Esophagus mucosa (tissue), 1 donor: Measurements from ENCODE around the gene ADARB1. TPM values are rescaled to one million over a fixed set of nuclear protein-coding genes. Genes with fewer than 3 reads are reported as not detected.
A peak's percentile ranks its signal among the peaks of the same experiment; 100 is the strongest.

Source experiments
- ATAC-seq: fragments of 200-7000 bp; cut with Tn5 transposase; one replicate; pipeline ENCODE4 v1.9.1; 2020
- total RNA-seq: library from RNA; stranded (reverse); gene quantifications from one replicate; pipeline ENCODE4 v1.2.4, GENCODE V29; 2023
- donor health status: DM: yes; HTN: yes; CAD: no.

ADARB1 gene
- total RNA-seq, 1 donor from 2014 or later = 5.9 TPM

DNA sequence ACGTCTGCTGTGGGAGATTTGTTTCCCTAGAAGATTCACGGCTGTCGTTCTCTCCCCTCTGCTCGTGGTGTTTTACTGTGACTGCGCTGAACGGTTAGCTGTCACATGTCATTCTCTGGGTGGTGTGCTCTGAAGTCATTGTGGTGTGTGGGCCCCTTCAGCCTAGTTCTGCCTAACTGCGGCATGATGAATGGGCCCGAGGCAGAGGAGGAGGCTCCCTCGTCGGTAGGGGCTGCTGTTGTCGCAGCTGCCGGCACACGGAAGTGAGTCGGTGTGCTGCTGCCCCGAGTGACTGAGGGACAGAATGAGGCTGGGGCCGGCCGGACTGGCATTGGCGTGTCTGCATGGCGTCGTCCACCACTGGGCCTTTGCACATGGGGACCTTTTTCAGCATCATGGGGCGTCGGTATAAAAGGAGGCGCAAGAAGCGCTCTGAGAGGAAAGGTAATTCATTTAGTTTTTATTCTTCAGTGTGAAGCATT is 77.9 kb downstream of the ADARB1 start:
- peak; percentile 36 for ATAC-seq

DNA sequence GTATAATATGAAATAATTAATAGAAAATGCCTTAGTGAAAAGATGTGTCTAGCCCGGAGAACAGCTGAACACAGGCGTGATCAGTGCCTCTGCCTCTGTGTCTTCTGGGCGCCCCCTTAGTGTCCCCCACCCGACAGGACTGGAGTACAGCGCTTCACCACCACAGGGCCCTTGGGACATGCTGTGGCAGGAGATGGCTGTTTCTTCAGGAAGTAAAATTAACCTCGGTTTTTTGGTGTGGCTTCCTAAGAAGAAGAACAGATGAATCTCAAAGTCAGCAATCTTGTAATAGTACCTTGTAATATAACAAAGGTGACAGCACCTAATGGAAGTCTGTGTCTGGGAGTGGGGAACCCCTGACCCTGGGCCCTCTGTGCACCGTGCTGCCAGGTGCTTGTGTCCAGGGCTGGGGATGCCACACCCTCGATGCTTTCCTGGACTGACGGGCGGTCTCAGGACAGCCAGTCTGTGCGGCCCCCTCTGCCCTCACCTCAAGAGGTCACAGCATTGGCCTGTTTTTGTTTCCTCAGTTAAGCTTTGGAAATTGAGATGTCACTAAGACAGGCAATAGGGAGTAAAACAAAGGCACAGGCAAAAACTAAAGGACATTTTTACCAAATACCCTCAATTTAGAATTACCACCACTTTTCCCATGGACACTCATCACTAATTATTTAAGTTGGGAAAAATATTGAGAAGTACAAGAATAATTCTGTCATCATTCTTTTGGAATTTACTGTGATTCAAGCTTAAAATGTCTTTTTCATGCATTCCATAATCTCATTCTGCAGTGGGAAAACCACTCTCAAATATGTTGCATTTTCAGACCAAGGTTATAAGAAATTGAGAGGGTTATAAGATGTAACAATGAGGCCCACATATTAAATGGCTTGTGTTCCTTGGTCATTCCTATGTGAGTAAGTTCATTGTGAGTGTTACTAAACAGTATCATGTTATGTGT is 79.3 kb downstream of the ADARB1 start:
- no peak for ATAC-seq

DNA sequence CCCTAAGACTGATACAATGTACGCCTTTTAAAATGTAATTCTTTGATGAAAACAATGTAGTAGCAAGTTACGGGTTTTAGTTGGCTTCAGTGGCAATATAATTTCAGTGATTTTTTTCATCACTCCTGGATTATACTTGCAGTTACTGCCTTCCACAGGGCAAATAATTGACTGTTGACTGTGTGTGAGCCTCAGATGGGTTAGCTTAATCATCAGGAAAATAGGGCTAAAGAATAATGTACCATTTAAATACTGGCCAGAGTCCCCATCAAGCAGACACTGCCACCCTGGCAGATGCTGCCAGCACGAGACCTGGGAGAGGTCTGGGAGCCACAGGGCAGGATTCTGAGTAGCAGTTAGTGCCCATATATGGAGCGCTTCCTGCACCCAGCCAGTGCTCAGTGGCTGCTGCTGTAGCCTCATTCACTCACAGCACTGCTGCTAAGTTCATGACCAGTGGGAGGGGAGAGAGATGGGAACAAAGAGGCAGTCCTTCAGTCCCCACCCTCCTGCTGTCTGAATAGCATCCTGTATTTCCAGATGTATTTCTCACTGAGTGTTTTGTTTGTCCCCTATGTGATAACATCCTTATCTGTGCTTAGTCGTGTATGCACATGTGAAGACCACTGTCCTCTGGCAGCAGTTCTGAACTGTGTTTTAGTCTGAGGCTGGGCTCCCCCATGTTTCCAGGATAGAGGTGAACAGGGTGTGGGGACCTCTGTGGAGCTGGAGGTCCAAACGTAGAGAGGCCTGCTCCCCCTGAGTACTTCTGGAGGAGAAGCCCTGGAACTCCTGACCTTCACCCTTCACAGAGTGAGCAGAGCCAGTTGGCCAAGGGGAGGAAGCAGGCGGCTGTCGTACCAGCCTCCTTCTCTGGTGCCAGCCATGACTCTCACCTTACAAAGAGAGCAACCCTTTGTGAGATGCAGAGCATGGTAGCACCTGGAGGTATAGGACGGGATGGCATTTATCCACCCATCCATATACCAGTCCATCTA is 80.4 kb downstream of the ADARB1 start:
- ATAC-seq = peak; percentile 29

DNA sequence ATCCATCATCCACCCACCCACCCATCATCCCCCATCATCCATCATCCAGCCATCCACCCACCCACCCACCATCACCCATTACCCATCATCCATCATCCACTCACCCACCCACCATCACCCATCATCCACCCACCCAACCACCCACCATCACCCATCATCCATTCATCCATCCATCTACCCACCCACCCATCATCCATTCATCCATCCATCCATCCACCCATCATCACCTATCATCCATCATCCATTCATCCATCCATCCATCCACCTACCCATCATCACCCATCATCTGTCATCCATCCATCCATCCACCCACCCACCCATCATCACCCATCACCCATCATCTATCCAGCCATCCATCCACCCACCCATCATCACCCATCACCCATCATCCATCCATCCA is 81.5 kb downstream of the ADARB1 start:
- no peak for ATAC-seq

DNA sequence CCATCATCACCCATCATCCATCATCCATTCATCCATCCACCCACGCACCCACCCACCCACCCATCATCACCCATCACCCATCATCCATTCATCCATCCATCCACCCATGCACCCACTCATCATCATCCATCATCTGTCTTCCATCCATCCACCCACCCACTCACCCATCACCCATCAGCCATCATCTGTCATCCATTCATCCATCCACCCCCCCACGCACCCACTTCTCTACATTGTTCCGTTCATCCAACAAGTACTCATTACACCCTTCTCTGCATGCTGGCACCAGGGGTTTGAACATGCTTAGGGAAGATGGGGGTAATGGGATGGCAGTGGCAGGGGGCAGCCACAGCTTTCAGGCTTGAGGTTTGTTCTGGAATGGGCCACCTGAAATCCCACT is 82.1 kb downstream of the ADARB1 start:
- ATAC-seq = no peak

DNA sequence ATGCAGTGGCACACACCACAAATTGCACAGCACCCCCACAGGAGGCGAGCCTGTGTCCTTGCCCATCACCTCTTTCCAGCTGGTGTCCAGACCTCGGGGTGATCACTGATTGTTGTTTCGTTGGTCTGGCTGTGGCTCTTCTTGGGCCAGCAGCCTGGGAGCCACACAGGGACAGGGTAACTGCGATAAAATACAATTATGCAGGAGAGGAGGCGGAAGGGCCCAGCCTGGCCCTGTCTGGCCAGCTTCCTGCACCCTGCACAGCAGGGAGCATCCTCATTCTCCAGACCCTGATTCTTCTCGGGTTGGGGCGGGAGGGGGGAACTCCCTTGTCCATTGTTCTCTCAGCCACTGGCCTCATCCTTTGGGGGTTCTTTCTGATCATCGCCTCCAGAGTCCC is 83.6 kb downstream of the ADARB1 start:
- no peak for ATAC-seq

DNA sequence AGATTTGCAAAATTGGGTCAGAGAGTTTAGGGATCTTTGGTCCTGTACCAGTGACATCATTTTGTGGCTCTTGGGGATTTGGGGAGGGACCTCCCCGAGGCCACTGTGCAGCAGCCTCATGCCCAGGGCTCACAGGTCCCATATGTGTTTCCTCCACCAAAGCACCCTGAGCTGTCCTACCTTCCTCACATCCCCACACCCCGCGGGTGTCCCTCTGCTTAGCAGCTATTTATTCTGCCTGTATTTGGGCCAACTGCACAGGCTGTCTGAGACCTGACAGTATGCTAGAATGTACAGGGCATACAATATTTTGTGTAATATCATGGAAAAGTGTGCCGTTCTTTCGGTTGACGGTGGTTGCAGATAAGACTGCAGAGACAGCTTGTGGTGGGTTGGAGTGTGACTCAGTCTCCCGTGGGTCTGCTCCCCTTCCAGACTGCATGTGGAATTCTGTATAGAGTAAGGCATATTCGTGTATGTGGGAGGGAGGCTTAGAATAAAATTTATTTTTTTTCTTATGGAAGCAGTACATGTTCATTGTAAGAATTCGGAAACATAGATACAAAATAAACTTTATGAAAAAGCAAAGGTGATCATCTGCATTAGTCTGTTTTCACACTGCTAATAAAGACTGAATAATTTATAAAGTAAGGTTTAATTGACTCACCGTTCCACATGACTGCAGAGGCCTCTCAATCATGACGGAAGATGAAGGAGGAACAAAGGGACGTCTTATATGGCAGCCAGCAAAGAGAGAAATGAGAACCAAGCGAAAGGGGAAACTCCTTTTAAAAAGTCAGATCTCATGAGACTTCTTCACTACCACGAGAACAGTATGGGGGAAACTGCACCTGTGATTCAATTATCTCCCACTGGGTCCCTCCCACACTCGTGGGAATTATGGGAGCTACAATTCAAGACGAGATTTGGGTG is 84.4 kb downstream of the ADARB1 start:
- no peak for ATAC-seq

DNA sequence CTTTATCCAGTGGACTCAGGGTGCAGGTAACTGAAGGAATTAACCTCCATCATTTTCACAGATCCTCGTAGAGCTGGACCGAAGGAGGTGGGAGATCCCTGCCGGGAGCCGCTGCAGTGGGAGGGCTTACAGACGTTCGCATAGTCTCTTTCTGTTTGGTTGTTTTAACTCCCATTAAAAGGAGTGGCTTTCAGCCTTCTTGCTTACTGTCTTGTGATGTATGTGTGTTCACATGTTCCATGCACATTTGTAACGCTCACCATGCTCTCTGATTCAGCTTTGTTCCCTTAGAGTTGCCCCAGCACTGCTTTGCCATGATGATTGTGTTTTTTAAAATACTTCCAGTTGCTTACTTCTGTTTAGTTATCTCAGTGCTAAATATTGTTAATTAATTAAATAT is 85.8 kb downstream of the ADARB1 start:
- ATAC-seq = no peak

DNA sequence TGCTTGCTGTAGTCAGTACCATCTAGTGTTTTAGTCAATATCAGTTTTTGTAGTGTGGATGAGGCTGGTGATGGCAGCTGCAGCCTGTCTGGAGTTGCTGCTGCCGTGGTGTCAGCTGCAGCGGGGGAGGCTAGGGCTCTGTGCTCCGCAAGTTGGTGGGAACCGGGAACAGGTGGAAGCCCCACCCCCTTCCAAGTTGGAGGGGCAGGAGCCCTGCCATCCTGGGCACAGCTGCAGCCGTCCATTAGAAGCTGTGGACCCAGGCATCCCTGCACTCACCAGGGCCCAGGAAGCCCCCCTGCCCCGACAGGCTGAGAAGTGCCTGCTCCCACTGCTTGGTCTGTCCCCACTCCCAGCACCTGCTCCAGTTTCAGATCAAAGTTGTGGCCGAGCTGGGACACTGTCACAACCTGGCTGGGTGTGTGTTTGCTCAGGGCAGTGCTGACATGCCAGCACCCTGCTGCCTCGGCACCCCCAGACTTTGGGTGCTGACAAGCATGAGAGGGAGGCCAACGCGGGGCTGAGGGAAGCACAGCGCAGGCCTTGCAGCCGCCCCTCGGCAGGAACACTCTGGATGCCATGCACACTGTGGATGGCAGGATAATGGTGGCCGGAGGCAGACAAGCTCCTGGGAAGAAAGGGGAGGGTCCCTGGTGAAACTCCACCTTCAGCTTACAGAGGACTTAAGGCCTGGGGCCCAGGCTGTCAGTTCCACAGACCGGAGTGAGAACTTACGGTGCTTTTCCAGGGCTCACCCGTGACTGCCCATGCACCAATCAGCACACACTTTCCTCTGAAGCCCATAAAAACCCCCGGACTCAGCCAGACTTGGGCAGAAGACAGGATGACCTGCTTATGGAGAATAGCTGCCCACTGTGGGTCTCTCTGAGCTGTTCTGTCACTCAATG is 86.9 kb downstream of the ADARB1 start:
- ATAC-seq = no peak

DNA sequence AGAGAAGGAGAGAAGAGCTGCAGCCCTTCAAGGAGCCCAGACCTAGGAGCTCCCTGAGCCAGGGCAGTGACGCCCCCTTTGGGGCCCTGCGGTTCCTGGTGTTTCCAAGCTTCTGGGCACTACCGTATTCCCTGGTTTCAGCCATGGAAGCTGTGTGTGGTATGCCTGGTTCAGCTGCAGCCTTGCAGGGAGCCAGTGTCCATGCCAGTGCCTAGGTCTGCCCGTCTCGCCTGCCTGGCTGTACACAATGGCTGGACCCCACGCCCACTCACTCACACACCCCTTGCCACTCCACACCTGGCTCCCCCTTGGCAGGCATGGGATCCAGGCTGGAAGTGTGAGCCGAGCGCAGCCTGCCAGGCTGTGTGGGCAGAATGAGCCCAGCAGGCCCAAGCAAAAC is 87.7 kb downstream of the ADARB1 start:
- no peak for ATAC-seq

DNA sequence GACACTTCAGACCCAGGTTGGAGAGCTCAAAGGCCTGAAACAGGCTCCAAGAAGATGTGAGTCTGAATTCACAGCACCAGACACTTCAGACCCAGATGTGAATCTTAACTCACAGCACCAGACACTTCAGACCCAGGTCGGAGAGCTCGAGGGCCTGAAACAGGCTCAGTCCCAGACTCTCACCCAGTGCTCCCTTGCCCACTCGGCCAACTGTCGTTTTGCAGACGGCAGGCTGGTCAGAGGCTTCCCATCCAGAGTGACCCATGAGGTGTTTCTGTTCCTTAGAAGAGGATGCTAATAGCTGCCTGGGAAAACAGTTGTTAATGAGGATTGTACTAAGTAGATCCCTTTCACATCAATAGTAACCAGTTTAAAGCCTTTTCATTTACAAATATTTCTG is 88.4 kb downstream of the ADARB1 start:
- ATAC-seq = no peak

DNA sequence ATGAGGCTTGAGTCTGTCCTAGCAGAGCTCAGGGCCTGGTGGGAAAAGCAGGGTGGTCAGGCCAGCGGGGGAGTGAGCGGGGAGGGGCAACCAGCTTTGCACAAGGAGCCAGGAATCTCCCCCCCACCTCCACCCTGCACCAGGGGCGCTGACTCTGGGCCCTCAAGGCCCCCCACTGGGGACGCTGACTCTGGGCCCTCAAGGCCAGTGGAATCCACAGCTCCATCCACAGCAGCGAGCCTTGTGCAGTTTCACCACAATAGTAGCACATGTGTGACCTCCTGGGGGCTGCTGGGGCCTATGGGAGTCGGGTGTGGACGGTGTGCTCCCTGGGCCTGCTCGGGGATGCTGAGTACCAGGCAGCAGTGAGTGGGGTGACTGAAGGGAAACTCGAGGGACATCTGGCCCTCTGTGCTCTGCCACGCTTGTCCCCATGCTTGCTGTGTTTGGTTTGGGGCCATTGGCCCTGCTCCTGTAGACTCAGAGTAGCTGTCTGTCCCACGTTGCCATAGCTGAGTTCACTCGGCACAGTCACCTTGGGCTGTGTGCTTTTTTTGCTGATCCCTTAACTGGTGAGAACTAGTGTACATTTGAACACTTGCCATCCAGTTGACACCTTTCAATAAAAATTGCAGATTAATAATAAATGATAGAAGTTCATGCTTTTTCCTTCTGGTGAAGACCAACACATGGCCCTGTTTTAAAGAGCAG is 89.2 kb downstream of the ADARB1 start:
- ATAC-seq = no peak

DNA sequence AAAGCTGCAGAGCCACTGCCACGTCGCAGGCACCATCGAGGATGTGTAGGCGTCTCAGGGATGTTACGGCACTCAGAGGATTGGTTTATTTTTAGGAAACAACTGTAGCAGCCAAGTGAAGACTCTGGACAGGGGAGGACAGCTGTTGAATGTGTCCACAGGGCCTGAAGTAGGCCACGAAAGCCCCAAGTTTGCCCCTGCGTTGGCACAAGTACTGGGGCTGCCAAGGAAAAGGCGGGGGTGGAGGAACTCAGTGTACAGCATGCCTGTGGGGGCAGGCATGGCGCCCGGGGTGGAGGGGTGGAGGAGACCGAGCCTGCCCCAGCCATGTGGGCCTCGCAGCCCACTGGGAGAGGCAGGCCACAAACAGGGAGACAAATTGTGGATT is 89.7 kb downstream of the ADARB1 start:
- ATAC-seq = no peak

DNA sequence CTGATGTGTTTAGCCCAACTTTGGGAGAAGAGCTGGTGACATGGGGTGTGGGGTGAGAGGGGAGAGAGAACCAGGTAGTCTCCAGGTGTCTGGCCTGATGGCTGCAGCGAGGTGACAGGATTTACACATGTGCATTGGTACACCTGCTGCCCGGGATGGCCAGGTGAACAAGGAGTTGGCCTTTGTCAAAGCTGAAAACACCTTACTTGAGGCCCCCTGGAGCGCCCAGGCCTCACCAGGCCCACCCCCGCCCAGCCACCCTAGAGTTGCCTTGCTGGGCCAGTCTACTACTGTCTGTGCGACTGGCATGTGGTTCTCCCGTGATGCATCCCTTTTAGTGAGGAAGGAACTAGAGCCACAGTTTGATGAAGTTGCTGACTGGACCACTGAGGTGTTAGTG is 90.5 kb downstream of the ADARB1 start:
- no peak for ATAC-seq

DNA sequence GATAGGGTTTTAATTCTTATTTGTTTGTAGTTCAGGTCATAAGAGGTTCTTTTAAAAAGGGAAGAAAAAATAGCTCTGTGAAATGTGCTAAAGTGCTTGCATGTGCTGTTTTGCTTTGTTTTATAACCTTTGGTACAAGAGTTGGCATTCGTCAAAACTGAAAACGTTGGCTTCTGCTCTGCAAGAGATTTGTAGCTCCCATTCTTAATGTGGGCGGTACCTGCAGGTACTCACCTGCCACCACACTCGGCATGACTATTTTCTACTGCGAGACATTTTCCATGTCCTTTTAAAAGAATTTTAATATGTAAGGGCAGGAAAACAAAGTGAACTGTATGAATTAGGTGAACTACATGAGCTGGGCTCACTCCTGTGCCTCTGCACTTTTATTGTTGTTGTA is 92.6 kb downstream of the ADARB1 start:
- ATAC-seq = no peak

DNA sequence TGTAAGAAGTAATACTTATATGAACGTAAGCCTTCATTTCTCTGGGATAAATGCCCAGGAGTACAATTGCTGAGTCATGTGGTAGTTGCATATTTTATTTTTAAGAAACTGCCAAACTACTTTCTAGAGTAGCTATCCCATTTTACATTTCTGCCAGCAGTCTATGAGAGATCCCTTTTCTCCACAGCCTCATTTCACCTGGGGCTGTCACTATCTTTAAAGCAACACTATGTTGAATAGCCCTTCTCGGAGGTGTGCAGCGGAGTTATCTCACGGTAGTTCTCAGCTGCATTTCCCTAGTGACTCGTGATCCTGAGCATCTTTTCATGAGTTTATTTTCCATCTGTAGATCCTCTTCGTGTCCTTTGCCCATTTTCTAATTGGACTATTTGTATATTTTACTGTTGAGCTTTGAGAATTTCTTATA is 93.4 kb downstream of the ADARB1 start:
- ATAC-seq = no peak

DNA sequence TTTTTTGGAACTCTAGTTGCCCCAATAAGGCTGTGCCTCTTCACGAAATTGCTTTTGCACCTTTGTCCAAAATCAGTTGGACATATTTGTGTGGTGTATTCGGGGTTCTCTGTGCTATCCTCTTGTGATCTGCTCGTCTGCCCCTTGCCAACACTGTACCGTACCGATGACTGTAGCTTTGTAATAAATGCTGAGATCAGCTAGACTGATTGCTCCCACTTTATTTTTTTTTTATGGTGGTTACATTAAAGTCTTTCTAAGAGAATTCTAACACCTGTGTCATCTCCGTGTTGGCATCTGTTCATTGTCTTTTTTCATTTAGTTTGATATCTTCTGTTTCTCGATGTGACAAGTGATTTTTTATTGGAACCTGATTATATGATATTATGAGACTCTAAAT is 94.1 kb downstream of the ADARB1 start:
- ATAC-seq = no peak

DNA sequence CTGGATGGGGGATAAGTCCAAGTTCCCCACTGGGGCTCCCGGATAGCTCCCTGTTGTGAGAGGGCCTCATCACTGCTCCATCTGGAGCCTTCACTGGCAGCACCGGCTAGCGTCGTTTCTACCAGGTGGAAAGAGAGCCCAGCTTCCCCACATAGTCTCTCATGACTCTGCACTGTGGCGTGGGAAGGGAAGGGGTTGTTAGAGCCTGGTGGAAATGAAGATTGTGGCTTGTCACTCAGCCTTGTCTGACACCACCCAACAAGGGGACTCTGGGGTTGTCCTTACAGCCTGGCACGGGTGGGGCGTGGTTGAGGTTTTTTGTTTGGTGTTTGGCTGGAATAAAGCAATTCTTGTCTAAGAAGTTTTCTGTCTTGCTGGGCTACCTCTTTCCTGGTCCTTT is 94.6 kb downstream of the ADARB1 start:
- ATAC-seq = no peak

DNA sequence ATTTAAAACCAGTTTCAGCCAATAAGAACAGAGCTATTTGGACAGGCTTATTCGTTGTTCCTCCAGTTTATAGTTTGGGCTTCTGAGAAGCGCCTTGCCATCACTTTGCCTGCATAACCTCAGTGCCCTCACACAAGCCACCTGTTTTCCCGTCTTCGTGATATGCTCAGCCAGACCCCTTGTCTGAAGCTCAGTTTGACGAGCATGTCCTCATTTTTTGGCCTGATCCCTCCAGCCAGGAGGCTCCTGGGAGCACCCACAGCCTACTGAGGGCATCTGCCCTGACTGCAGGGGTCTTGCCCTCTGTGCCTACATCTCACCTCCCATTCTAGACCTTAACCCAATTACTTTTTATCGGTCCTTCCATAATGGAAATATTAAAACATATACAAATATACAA is 95.3 kb downstream of the ADARB1 start:
- no peak for ATAC-seq

DNA sequence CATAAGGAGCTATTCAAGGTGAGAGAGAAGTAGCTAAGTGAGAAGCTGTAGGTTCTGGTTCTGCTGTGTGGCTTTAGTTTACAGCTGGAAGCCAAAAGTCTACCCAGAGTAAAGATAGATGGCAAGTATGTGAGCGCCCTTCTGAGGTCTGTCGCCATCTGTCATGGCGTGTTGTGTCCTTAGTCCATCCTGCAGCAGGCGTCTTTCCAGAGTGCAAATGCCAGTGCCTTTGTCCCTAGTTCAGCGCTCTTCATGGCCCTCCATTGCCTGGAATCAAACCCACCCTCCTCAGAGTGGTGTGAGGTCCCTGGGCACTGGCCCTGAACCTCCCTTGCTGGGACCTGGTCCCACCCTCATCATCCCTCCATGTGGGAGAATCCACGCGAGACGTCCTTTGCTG is 96.6 kb downstream of the ADARB1 start:
- ATAC-seq = no peak
